Fibroblast of skin of left biceps (primary cell): ENCODE measurements around the gene ITPKB.

Experiments
- DNase-seq, 2 experiments: peaks; one replicate each; pipeline ENCODE4 v3.0.0-alpha.2; 2013; ENCODE audit warnings: low read depth in 2 of 2

Gene ITPKB

DNA sequence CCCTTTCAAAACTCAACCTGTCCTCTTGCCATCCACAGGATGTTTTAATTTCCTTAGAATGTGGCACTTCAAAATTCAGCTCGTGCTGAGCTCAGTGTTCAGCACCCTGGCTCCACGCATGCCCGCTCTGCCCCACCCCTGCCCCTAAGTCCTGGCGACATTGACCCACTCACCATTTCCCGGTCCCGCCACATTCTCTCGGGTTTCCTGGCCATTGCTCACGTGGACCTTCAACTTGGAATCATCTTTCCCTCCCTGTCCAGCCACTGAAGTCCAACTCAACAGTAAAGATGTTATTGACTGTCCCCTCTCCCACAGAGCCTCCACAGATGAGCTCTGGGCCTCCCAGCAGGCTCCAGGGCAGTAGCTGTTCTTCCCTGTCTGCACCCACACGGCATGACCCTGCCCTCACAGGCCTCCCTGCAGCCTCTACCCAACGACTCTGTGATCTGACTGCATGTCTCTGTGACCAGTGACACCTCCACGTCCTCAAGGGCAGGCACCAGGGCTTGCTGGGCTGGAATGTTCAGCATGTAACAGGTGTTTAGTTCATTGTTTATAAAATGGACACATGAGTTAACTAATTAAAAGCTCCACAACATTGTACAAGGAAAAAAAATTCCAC lies 53.8 kb downstream of the ITPKB start:
- no peak for DNase-seq

- DNase-seq: no peak
These were observed 55.1 kb downstream of the ITPKB start for GRCh38 chr1:226684026-226684425.

DNA sequence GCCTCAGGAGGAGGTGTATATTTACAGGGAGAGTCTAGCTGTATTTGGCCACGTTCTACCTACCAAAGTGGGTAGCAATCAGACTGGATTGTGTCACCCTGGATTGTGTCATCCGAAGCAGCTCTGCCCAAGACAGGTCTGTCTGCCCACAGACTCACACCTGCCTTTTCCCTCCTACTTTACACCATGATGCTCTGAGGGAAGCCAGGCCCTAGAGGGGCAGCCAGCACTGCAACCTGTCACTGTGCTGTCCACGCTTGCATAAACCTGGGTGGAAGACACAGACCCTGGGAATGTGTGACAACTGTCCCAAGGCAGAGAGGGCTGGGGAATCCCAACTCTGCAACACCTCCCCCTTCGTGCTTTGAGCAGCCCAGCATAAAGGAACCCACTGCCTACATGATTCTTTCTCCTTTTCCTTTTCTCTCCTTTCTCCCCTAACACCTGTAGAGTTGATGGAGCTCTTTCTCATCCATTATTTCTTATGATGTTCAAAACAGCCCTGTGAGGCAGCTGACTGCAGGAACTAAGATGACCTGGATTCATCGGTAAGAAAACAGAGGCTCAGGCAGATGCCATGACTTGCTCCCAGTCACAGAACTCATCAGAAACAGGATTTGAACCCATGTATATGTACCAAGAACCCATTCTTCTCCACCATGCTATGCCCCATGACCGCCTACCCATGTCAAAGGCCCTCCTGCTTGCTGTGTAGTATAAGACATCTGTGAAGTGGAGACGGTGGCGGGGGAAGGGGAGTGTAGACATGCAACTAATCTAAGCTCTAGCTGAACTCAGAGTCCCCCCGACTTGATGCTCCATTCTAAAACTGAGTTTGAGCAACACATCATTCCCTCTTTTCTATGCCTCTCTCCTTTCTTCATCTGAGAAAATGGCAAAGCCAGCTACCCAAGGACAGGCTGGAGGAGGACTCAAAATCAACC lies 55.9 kb downstream of the ITPKB start:
- no peak for DNase-seq

DNA sequence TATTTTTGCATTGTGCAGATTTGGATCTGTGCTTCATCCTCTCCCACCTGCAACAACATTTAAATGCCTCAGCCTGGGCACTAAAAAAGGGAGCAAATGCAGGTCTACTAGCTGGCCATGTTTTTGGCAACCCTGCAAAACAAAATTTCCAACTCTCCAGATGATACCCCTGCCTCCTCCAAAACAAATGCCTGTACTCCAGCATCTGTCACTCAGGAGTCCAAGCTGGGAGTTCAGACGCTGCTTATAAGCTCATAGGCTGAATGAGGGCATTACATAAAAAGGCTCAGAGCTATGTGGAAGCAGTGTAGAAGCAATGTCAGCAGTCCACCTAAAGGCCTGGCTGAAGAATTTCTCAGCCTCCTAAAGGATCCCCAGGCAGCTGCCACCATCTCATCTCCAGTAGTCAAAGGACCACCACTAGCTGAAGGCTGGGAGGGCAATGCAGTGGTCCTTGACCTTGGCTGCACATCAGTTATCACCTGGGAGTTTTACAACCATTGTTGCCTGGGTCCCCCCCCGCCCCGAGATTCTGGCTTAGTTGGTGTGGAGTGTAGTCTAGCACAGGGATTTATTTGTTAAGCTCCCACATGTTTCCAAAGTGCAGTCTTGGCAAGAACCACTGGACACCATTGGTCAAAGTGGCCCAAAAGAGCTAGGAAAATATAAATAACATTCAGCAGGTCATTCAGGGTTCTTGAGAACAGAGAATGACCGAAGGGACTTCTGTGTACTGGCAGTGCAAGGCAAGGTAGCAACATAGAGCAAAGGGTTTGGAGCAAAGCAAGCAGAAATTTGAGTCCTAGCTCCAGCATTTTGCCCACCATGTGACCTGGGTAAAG lies 57.2 kb downstream of the ITPKB start:
- no peak for DNase-seq

DNA sequence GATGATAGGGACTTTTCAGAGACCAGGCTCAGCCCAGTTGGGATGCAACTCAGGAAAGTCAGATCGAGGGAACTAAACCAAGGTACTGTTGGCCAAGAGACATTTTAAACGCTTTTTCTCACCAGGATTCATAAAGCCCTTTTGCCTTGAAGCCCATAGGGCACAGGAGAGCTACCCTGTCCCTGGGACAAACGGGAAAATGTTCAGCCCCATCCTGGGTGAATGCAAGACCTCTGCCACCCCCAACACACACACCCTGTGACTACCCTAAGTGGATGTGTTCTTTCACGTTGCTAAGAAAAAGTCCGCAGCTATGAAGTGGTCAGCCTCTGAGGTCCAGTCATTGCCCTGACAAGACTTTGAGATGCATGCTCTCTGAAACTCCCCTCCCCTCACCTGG lies 58.4 kb downstream of the ITPKB start:
- no peak for DNase-seq

- peak; percentile 50 to 56 for DNase-seq
These were observed 59.1 kb downstream of the ITPKB start for GRCh38 chr1:226679853-226680516.

GRCh38 chr1:226679262-226679661 lies 59.8 kb downstream of the ITPKB start:
- no peak for DNase-seq

GRCh38 chr1:226678701-226679100 lies 60.4 kb downstream of the ITPKB start:
- no peak for DNase-seq

GRCh38 chr1:226678251-226678650 lies 60.8 kb downstream of the ITPKB start:
- DNase-seq: no peak

DNA sequence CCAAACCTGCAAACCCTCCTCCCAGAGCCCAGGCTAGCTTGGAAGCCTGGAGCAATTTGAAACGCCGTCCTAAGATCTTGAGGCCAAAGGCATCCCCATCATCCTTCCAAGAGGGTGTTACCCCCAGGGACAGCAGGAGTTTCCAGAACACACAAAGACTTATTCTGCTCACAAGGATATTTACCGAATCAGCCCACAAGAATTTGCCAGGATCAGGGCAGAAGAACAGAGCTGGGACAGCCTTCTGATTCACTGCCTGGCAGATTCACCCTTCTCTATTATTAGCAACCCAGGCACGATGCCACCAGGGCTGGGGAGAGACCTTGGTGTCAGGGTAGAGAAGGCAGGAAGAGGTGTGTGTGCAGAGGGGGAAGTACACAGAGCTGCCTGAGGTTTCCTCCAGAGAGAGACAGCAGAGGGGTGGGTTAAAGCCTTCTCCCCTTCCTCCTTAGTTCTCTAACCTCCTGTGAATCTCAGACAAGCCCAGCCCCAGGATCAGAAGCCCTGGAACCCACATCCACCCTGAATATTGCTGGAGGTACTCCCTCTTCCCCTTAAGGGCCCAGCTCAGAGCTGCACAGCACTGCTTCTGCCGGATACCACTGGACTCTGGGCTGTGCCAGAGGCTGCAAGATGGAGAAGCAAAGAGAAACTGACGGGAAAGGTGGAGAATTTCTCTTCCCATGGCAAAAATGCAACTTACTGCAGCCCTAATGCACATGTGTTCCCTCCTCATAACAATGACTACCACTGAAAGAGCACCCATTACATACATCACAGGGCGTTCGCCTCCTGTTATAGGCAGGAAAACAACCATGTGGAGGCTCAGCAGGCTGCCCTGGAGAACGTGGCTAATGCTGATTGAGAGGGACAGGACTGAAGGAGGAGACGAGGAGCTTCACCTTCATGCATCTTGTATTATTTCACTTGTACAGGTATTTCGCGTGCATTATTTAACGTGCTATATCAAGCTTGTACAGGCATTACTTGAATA lies 61.8 kb downstream of the ITPKB start:
- DNase-seq: no peak

- DNase-seq: no peak
These were observed 62.7 kb downstream of the ITPKB start for GRCh38 chr1:226676381-226676780.

DNA sequence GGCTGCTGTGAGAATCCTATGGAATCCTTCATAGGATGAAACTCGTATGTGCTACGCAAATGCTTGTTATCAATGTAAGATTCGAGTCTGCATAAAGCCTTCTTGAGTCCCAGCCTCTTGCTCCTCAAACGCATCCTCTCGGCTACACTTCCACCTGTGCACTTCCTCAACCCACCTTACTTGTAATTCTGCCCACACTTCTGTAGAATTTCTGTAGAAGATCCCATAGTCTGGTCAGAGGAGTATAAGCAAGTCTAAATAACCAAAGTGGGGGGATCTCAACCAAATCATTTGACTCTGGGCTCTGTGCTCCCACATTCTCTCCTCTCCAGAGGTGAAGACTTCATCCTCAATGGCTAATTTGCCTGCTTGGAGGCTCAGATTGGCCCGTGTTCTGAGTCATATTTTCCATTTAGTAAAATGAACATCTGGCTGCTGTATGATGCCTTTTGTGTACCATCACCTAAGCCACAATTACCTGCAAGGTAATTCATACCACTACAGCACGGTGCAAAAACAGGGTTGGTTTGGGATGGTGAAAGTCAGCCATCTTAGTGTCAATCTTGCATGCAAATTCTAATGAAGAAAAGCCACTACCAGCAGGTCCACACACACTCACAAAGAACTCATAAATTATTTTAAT lies 63.2 kb downstream of the ITPKB start:
- no peak for DNase-seq

GRCh38 chr1:226674892-226675714 lies 64.0 kb downstream of the ITPKB start:
- no peak for DNase-seq

GRCh38 chr1:226672339-226672762 lies 66.7 kb downstream of the ITPKB start:
- DNase-seq: no peak

DNA sequence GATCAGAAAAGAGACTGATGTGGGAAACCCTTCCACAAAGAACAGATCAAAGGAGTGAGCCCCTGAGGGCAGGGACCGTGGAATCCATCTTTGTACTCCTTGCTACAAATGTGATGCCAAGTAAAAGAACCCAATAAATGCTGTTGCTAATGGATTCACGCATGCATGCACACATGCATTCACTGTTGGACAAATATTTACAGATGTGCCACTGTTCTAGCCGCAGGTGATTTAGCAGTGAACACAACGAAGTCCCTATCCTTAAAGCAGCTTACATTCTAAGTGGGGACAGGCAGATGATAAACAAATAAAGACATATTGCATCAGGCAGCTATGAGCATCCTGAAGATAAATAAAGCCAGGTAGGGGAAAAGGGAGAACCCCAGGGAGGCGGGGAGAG lies 67.8 kb downstream of the ITPKB start:
- no peak for DNase-seq

DNA sequence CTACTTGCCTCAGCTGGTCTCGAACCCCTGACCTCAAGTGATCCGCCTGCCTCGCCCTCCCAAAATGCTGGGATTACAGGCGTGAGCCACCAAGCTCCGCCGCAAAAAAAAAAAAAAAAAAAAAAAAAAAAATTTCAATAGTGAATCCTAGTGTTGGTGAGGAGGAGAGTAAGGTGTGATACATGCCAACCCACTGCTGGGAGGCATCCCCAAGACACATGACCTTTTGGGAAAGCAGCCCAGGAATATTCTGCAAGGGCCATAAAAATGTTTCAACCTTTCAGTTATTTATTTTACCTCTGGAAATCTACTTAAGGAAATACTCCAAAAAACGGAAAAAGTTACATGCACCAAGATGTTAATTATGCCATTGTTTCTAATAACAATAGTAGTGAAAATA lies 69.0 kb downstream of the ITPKB start:
- DNase-seq: no peak

GRCh38 chr1:226668173-226668560 lies 70.9 kb downstream of the ITPKB start:
- DNase-seq: no peak

- no peak for DNase-seq
These were observed 72.4 kb downstream of the ITPKB start for GRCh38 chr1:226666692-226667091.

DNA sequence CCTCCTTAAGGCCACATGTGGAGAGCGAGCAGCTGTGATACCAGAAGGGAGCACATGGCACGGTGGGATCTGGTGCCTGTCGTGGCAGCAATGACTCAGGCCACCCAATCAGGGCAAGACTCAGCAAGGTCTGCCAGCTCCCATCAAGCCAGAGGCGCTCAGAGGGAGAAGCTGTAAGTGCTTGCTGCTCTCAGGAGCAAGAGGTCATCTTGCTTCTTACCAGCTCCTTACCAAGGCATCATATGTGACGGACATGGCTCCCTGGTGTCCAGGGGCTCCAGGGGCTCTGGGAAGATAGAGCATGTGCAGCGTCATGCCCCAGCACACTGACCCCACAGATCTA lies 72.9 kb downstream of the ITPKB start:
- DNase-seq: no peak
